IMR-90 (cell line): ENCODE measurements around the gene SERPINB13. TPM values are rescaled to one million over a fixed set of nuclear protein-coding genes. Genes with fewer than 3 reads are reported as not detected.

Experiments
- ATAC-seq: fragments of 200-7000 bp; cut with Tn5 transposase; 2 replicates; pipeline ENCODE4 v1.9.1; 2020; ENCODE audit warnings: low read depth, mild to moderate bottlenecking, moderate library complexity
- BruUV-seq: library from RNA; stranded (reverse); fragments of 400-500 nt; replicated peaks from 2 replicates; lab custom pipeline; 2021; lab: Mats Ljungman, UMichigan
- CTCF ChIA-PET: fragments of 300-600 bp; formaldehyde crosslinking; extraction: SDS; loops from one replicate; lab custom pipeline; 2021; ENCODE audit warnings: antibody characterized with exemption; lab: Yijun Ruan, JAX
- POLR2A ChIA-PET: fragments of 300-600 bp; sonication (Branson Sonifier 250); formaldehyde crosslinking; loops from one replicate; lab custom pipeline; 2022; ENCODE audit warnings: antibody characterized with exemption; ENCODE audit not compliant: unreplicated experiment; lab: Charles Lee
- DNase-seq: peaks from one replicate; pipeline ENCODE4 v3.0.0; 2013
- H2AFZ ChIP-seq: replicated peaks from 2 replicates; pipeline ENCODE3; 2013; ENCODE audit warnings: low read length, mild to moderate bottlenecking; ENCODE audit not compliant: poor library complexity
- H2AK5ac ChIP-seq: 2 replicates; pipeline ENCODE4 v1.6.1; 2013; ENCODE audit warnings: low read depth, low read length, inconsistent platforms
- H2AK9ac ChIP-seq: replicated peaks from 2 replicates; pipeline ENCODE3; 2013; ENCODE audit warnings: mild to moderate bottlenecking, low read depth, low read length, moderate library complexity; ENCODE audit not compliant: poor library complexity
- H2BK120ac ChIP-seq: 2 replicates; pipeline ENCODE4 v1.6.1; 2013; ENCODE audit warnings: low read depth, low read length, inconsistent platforms
- H2BK15ac ChIP-seq: 3 replicates; pipeline ENCODE4 v1.6.1; 2013; ENCODE audit warnings: low read depth, low read length, inconsistent platforms
- H2BK20ac ChIP-seq: 2 replicates; pipeline ENCODE4 v1.6.1; 2013; ENCODE audit warnings: low read depth, mild to moderate bottlenecking, inconsistent platforms, low read length, moderate library complexity
- H2BK5ac ChIP-seq: 2 replicates; pipeline ENCODE4 v1.6.1; 2013; ENCODE audit warnings: mild to moderate bottlenecking, low read depth, low read length, inconsistent platforms; ENCODE audit not compliant: poor library complexity, severe bottlenecking
- H3K14ac ChIP-seq: replicated peaks from 2 replicates; pipeline ENCODE4 v1.6.1; 2013; ENCODE audit warnings: low read depth, low read length, inconsistent platforms
- H3K18ac ChIP-seq: 2 replicates; pipeline ENCODE4 v1.6.1; 2013; ENCODE audit warnings: low read depth, low read length, control low read depth
- H3K23ac ChIP-seq: 2 replicates; pipeline ENCODE4 v1.6.1; 2013; ENCODE audit warnings: low read depth, low read length, inconsistent platforms
- H3K27ac ChIP-seq: 2 replicates; pipeline ENCODE4 v1.5.1; 2013; ENCODE audit warnings: mild to moderate bottlenecking, control low read depth, low read length; ENCODE audit not compliant: insufficient read depth
- H3K27me3 ChIP-seq: 2 replicates; pipeline ENCODE4 v1.6.1; 2013; ENCODE audit warnings: low read length; ENCODE audit not compliant: control insufficient read depth, insufficient read depth
- H3K36me3 ChIP-seq: 2 replicates; pipeline ENCODE4 v1.6.1; 2013; ENCODE audit warnings: low read length, mixed read lengths; ENCODE audit not compliant: control insufficient read depth, insufficient read depth
- H3K4ac ChIP-seq: 2 replicates; pipeline ENCODE4 v1.6.1; 2013; ENCODE audit warnings: low read depth, low read length, inconsistent platforms
- H3K4me1 ChIP-seq: 2 replicates; pipeline ENCODE4 v1.6.1; 2013; ENCODE audit warnings: low read length, mixed read lengths; ENCODE audit not compliant: control insufficient read depth, insufficient read depth
- H3K4me2 ChIP-seq: 2 replicates; pipeline ENCODE4 v1.6.1; 2013; ENCODE audit warnings: low read depth, mild to moderate bottlenecking, control low read depth, low read length, moderate library complexity
- H3K4me3 ChIP-seq: 2 replicates; pipeline ENCODE4 v1.5.1; 2013; ENCODE audit warnings: low read depth, mild to moderate bottlenecking, control low read depth, low read length, moderate library complexity; ENCODE audit not compliant: insufficient read depth
- H3K56ac ChIP-seq: 2 replicates; pipeline ENCODE4 v1.6.1; 2013; ENCODE audit warnings: low read length, inconsistent platforms; ENCODE audit not compliant: insufficient read depth; ENCODE audit errors: extremely low read depth
- H3K79me1 ChIP-seq, 2 experiments: 2 replicates each; pipeline ENCODE4 v1.6.1; 2013; ENCODE audit warnings: low read length in 2 of 2, inconsistent platforms in 1 of 2, low read depth in 1 of 2
- H3K9ac ChIP-seq: 2 replicates; pipeline ENCODE4 v1.6.1; 2013; ENCODE audit warnings: low read depth, low read length, control low read depth
- H3K9me1 ChIP-seq: 2 replicates; pipeline ENCODE4 v1.6.1; 2013; ENCODE audit warnings: low read length, inconsistent platforms; ENCODE audit not compliant: insufficient read depth
- H3K9me3 ChIP-seq: 2 replicates; pipeline ENCODE4 v1.6.1; 2013; ENCODE audit warnings: low read length; ENCODE audit not compliant: control insufficient read depth, insufficient read depth
- H4K20me1 ChIP-seq: 2 replicates; pipeline ENCODE4 v1.6.1; 2013; ENCODE audit warnings: low read length, inconsistent platforms; ENCODE audit not compliant: insufficient read depth
- H4K5ac ChIP-seq: 2 replicates; pipeline ENCODE4 v1.6.1; 2013; ENCODE audit warnings: mild to moderate bottlenecking, low read depth, low read length, control low read depth
- H4K8ac ChIP-seq, 2 experiments: 2 replicates each; pipeline ENCODE4 v1.6.1; 2013; ENCODE audit warnings: low read depth in 2 of 2, low read length in 2 of 2, control low read depth in 1 of 2, inconsistent platforms in 1 of 2
- H4K91ac ChIP-seq: 2 replicates; pipeline ENCODE4 v1.6.1; 2013; ENCODE audit warnings: low read depth, low read length, inconsistent platforms; ENCODE audit not compliant: insufficient read depth
- BHLHE40 ChIP-seq: fragments of 150-350 bp; IDR thresholded peaks from 2 replicates; pipeline ENCODE4 v1.6.1; 2016; ENCODE audit warnings: mild to moderate bottlenecking, low read depth, low read length
- ELK1 ChIP-seq: fragments of 150-350 bp; IDR thresholded peaks from 2 replicates; pipeline ENCODE4 v1.6.1; 2016; ENCODE audit warnings: low read depth, mild to moderate bottlenecking, low read length, moderate library complexity, borderline replicate concordance
- NFE2L2 ChIP-seq: fragments of 150-350 bp; IDR thresholded peaks from 2 replicates; pipeline ENCODE4 v1.6.1; 2016; ENCODE audit warnings: low read depth, mild to moderate bottlenecking, low read length
- SMC3 ChIP-seq: fragments of 150-350 bp; IDR thresholded peaks from 2 replicates; pipeline ENCODE4 v1.6.1; 2016; ENCODE audit warnings: low read depth, mild to moderate bottlenecking, antibody characterized with exemption, low read length, moderate library complexity
- WGBS, 2 experiments: methylation state at CpG; one replicate each; pipeline versions ENCODE4 v1.1.5 to v1.1.7; 2013; ENCODE audit warnings: missing lambda C conversion rate in 2 of 2; ENCODE audit not compliant: insufficient read length in 1 of 2; ENCODE audit errors: extremely low coverage in 2 of 2; 5-methylcytosine and 5-hydroxymethylcytosine counted together
- dilution Hi-C: fragments of 300-500 bp; cut with HindIII; formaldehyde crosslinking; loops from one replicate; pipeline ENCODE4 v1.14.3; 2018; ENCODE audit warnings: low sequenced_read_pairs; ENCODE audit not compliant: unreplicated experiment
- in situ Hi-C: fragments of 300-500 bp; cut with MboI; formaldehyde crosslinking; loops from 3 replicates; pipeline ENCODE4 v1.14.3; 2019; ENCODE audit warnings: low sequenced_read_pairs, inconsistent platforms, mixed read lengths
- intact Hi-C: fragments of 100-400 bp; cut with micrococcal nuclease; formaldehyde crosslinking; loops from 2 replicates; pipeline ENCODE4 v1.10.0; 2022
- polyA plus RNA-seq, 3 experiments: library from polyadenylated mRNA; depleted of rRNA; stranded (reverse); fragments of >200 nt; gene quantifications; 2 replicates each; pipeline ENCODE4 v1.2.3, GENCODE V29; 2012; ENCODE audit warnings: low replicate concordance in 1 of 3
- total RNA-seq: library from RNA; depleted of rRNA; stranded (reverse); fragments of >200 nt; gene quantifications from 2 replicates; pipeline ENCODE4 v1.2.3, GENCODE V29; 2012

SERPINB13 gene
- total and polyA plus RNA-seq, 2 of the 4 experiments (the other 2 are of a cell fraction) = not detected

GRCh38 chr18:63585988-63586387 lies 1.2 kb upstream of the SERPINB13 start:
- no peak overlapping the region for H3K18ac ChIP-seq
- no peak for TF ChIP-seq BHLHE40
- no peak for TF ChIP-seq ELK1
- no peak for TF ChIP-seq NFE2L2
- TF ChIP-seq SMC3 = no peak
- no TSS peak for BruUV-seq
- ATAC-seq (no peak), DNase-seq (no peak)
- no peaks in the 10 kb centered on the region for H3K79me1 ChIP-seq
- intact Hi-C loops (no loop called here), in situ Hi-C loops (no loop called here), dilution Hi-C loops (no loop called here)
- no peak overlapping the region for H3K14ac ChIP-seq
- H2BK20ac ChIP-seq = no peak overlapping the region
- POLR2A ChIA-PET = no interaction called here
- H3K9ac ChIP-seq = no peak overlapping the region
- no peak overlapping the region for H4K5ac ChIP-seq
- no peak overlapping the region for H3K56ac ChIP-seq
- H3K4me1 ChIP-seq = no peaks in the 10 kb centered on the region
- H3K27ac ChIP-seq = no peak overlapping the region
- no peaks in the 10 kb centered on the region for H3K9me1 ChIP-seq
- CTCF ChIA-PET = no interaction called here
- H3K27me3 ChIP-seq = peaks cover 13% of the 10 kb centered on the region; the same call in 1 of the 2 replicates
- H4K91ac ChIP-seq = no peak overlapping the region
- H3K23ac ChIP-seq = no peak overlapping the region
- H4K20me1 ChIP-seq = no peaks in the 10 kb centered on the region
- H4K8ac ChIP-seq = no peak overlapping the region
- no peaks in the 10 kb centered on the region for H3K36me3 ChIP-seq
- 83% methylated on average over 3 of the region's 4 CpGs; no CpG with 5 or more reads in 1 of the 2 experiments for WGBS, 2 experiments
- no peak overlapping the region for H2BK120ac ChIP-seq
- H3K4me2 ChIP-seq = no peak overlapping the region
- no peak overlapping the region for H2AK9ac ChIP-seq
- H3K9me3 ChIP-seq = no peaks in the 10 kb centered on the region; the same call in 1 of the 2 replicates
- H3K4ac ChIP-seq = no peak overlapping the region
- no peak overlapping the region for H3K4me3 ChIP-seq
- H2BK15ac ChIP-seq = no peak overlapping the region
- H2AK5ac ChIP-seq = no peak overlapping the region
- H2AFZ ChIP-seq = no peak overlapping the region
- no peak overlapping the region for H2BK5ac ChIP-seq
